Endothelial cell of umbilical vein (primary cell): Measurements from ENCODE around the gene GABPB2. TPM values are rescaled to one million over a fixed set of nuclear protein-coding genes. Genes with fewer than 3 reads are reported as not detected.

Experiments
- BruUV-seq: library from RNA; stranded (reverse); fragments of 400-500 nt; replicated peaks from 2 replicates; lab custom pipeline; 2021; lab: Mats Ljungman, UMichigan
- CTCF ChIA-PET: fragments of 300-600, 350-600 bp; sonication (Branson Sonifier 250); formaldehyde crosslinking; loops from one replicate; lab custom pipeline; 2021; ENCODE audit warnings: antibody characterized with exemption, inconsistent platforms; lab: Charles Lee
- POLR2A ChIA-PET: fragments of 300-600, 350-600 bp; sonication (Branson Sonifier 250); formaldehyde crosslinking; loops from one replicate; lab custom pipeline; 2021; ENCODE audit warnings: antibody characterized with exemption, inconsistent platforms; lab: Charles Lee
- DNase-seq: peaks from one replicate; pipeline ENCODE4 v3.0.0-alpha.2; 2011; ENCODE audit warnings: low read depth, low spot score
- FAIRE-seq: peaks from 2 replicates; lab custom pipeline; 2011; peaks lifted over from hg19 to GRCh38; lab: Jason Lieb, UNC
- H2AFZ ChIP-seq: 2 replicates; pipeline ENCODE4 v1.6.0; 2012; ENCODE audit warnings: low read depth, low read length, control low read depth, inconsistent platforms
- H3K27ac ChIP-seq: 2 replicates; pipeline ENCODE4 v1.5.1; 2011; ENCODE audit warnings: low read depth, mild to moderate bottlenecking, control low read depth, low read length, moderate library complexity; ENCODE audit not compliant: insufficient read depth
- H3K27me3 ChIP-seq, 2 experiments: 2 replicates each; pipeline versions ENCODE4 v1.6.0 to v1.6.1; 2011; ENCODE audit warnings: low read length in 2 of 2, mixed read lengths in 1 of 2; ENCODE audit not compliant: control insufficient read depth in 2 of 2, insufficient read depth in 2 of 2
- H3K36me3 ChIP-seq, 2 experiments: 2 replicates in 1 of 2; 3 replicates in 1 of 2; pipeline ENCODE4 v1.5.1; 2011; ENCODE audit warnings: low read length in 2 of 2, mild to moderate bottlenecking in 1 of 2, moderate library complexity in 1 of 2; ENCODE audit not compliant: control insufficient read depth in 2 of 2, insufficient read depth in 2 of 2; ENCODE audit errors: extremely low read depth in 1 of 2
- H3K4me1 ChIP-seq: 3 replicates; pipeline ENCODE4 v1.5.1; 2011; ENCODE audit warnings: mild to moderate bottlenecking, low read length; ENCODE audit not compliant: control insufficient read depth, insufficient read depth; ENCODE audit errors: extremely low read depth
- H3K4me2 ChIP-seq: 2 replicates; pipeline ENCODE4 v1.6.1; 2011; ENCODE audit warnings: low read length, control low read depth, mixed read lengths; ENCODE audit not compliant: insufficient read depth
- H3K4me3 ChIP-seq, 3 experiments: fragments of 200-600 bp in 1 of 3; sonication (generic), shearing (Covaris generic) in 1 of 3; replicated peaks in 1 of 3; 2 replicates each; pipeline ENCODE4 v1.5.1; 2011 to 2016; ENCODE audit warnings: control low read depth in 3 of 3, low read length in 3 of 3, mild to moderate bottlenecking in 2 of 3, inconsistent platforms in 1 of 3, low read depth in 1 of 3, moderate library complexity in 1 of 3; ENCODE audit not compliant: insufficient read depth in 1 of 3
- H3K79me2 ChIP-seq: 2 replicates; pipeline ENCODE4 v1.6.0; 2012; ENCODE audit warnings: low read length, inconsistent platforms; ENCODE audit not compliant: control insufficient read depth, insufficient read depth
- H3K9ac ChIP-seq: replicated peaks from 2 replicates; pipeline ENCODE3; 2011; ENCODE audit warnings: low read length, control low read depth; ENCODE audit not compliant: insufficient read depth; ENCODE audit errors: extremely low read depth
- H3K9me1 ChIP-seq: replicated peaks from 3 replicates; pipeline ENCODE4 v1.6.0; 2011; ENCODE audit warnings: mild to moderate bottlenecking, low read length; ENCODE audit not compliant: control insufficient read depth, insufficient read depth; ENCODE audit errors: extremely low read depth
- H3K9me3 ChIP-seq: replicated peaks from 2 replicates; pipeline ENCODE4 v1.5.1; 2012; ENCODE audit warnings: low read length, inconsistent platforms; ENCODE audit not compliant: control insufficient read depth, insufficient read depth
- H4K20me1 ChIP-seq: replicated peaks from 2 replicates; pipeline ENCODE3; 2011; ENCODE audit warnings: mild to moderate bottlenecking, low read length; ENCODE audit not compliant: control insufficient read depth, insufficient read depth; ENCODE audit errors: extremely low read depth
- EZH2 ChIP-seq: IDR thresholded peaks from 2 replicates; pipeline ENCODE4 v1.6.1; 2012; ENCODE audit warnings: borderline replicate concordance, low read depth, mild to moderate bottlenecking, moderate library complexity, low read length, inconsistent platforms; ENCODE audit not compliant: severe bottlenecking
- FOS ChIP-seq: IDR thresholded peaks from 2 replicates; pipeline ENCODE4 v1.6.1; 2011; ENCODE audit warnings: mild to moderate bottlenecking, low read length, moderate library complexity, borderline replicate concordance; ENCODE audit not compliant: insufficient read depth
- GATA2 ChIP-seq: IDR thresholded peaks from 2 replicates; pipeline ENCODE4 v1.7.0; 2011; ENCODE audit warnings: low read depth, mild to moderate bottlenecking, moderate library complexity, mixed read lengths, low read length; ENCODE audit not compliant: insufficient read length, insufficient read depth
- JUN ChIP-seq: IDR thresholded peaks from 2 replicates; pipeline ENCODE4 v1.6.1; 2011; ENCODE audit warnings: borderline replicate concordance, low read depth; ENCODE audit not compliant: insufficient read length, insufficient read depth
- MYC ChIP-seq: IDR thresholded peaks from one replicate; pipeline ENCODE4 v1.6.1; 2011; ENCODE audit warnings: mild to moderate bottlenecking, low read depth, low read length
- POLR2A ChIP-seq: IDR thresholded peaks from 2 replicates; pipeline ENCODE4 v1.6.1; 2012; ENCODE audit warnings: low read depth, mild to moderate bottlenecking, control low read depth, low read length
- POLR2AphosphoS5 ChIP-seq: IDR thresholded peaks from 2 replicates; pipeline ENCODE4 v1.6.1; 2012; ENCODE audit warnings: low read depth, mild to moderate bottlenecking, control low read depth, low read length, moderate library complexity; ENCODE audit not compliant: insufficient read depth
- dilution Hi-C: fragments of 300-500 bp; cut with MboI; formaldehyde crosslinking; loops from one replicate; pipeline ENCODE4 v1.15.0; 2019; ENCODE audit warnings: low sequenced_read_pairs; ENCODE audit not compliant: extremely low pct_ligation_motif_present
- intact Hi-C: fragments of 100-400 bp; cut with micrococcal nuclease; formaldehyde crosslinking; loops from one replicate; pipeline ENCODE4 v1.10.0; 2022
- polyA plus RNA-seq, 4 experiments: library from polyadenylated mRNA; depleted of rRNA in 3 of 4; stranded (reverse) in 3 of 4; unstranded in 1 of 4; fragments of >200 nt; gene quantifications; 2 replicates each; pipeline versions ENCODE4 v1.2.1 to v1.2.3, GENCODE V29; 2011 to 2012; ENCODE audit warnings: missing spikeins in 1 of 4
- total RNA-seq: library from RNA; stranded (reverse); gene quantifications from 2 replicates; pipeline ENCODE4 v1.2.3, GENCODE V29; 2021
- TF ChIP-seq, protein P1 (sequence below): IDR thresholded peaks from 2 replicates; pipeline ENCODE4 v1.6.1; 2011; ENCODE audit not compliant: insufficient read depth, insufficient read length
- TF ChIP-seq, protein P2 (sequence below), 2 donors: IDR thresholded peaks; 1 replicate in 1 of 2; 2 replicates in 1 of 2; pipeline ENCODE4 v1.5.1; 2011; ENCODE audit warnings: low read length in 2 of 2, mild to moderate bottlenecking in 2 of 2, moderate library complexity in 2 of 2, control low read depth in 1 of 2, inconsistent platforms in 1 of 2, low read depth in 1 of 2; ENCODE audit not compliant: insufficient read depth in 1 of 2; ENCODE audit errors: extremely low read depth in 1 of 2

GABPB2 gene
- total and polyA plus RNA-seq, 2 donors (not counting 3 experiments of a cell fraction or from before 2014, with no cell fraction given): 2.6 to 4.3 TPM

DNA sequence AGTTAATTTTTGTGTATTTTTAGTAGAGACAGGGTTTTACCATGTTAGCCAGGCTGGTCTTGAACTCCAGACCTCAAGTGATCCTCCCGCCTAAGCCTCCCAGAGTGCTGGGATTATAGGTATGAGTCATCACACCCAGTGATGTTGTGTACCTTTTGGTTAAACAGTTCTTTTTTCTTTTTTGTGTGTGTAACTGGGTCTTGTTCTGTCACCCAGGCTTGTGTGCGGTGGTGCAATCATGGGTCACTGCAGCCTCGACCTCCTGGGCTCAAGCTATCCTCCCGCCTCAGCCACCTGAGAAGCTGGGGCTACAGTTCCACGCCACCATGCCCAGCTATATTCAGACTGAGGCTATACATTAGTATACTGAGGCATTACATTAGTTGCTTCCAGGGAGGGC lies 37.8 kb downstream of the GABPB2 start:
- H3K4me2 ChIP-seq: no peak overlapping the region
- H3K36me3 ChIP-seq: no peaks in the 10 kb centered on the region
- TF ChIP-seq, protein P1, sequence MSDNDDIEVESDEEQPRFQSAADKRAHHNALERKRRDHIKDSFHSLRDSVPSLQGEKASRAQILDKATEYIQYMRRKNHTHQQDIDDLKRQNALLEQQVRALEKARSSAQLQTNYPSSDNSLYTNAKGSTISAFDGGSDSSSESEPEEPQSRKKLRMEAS: no peak
- TF ChIP-seq GATA2 (no peak), JUN (no peak), POLR2AphosphoS5 (no peak), MYC (no peak), POLR2A (no peak), EZH2 (no peak), FOS (no peak)
- TF ChIP-seq, protein P2, sequence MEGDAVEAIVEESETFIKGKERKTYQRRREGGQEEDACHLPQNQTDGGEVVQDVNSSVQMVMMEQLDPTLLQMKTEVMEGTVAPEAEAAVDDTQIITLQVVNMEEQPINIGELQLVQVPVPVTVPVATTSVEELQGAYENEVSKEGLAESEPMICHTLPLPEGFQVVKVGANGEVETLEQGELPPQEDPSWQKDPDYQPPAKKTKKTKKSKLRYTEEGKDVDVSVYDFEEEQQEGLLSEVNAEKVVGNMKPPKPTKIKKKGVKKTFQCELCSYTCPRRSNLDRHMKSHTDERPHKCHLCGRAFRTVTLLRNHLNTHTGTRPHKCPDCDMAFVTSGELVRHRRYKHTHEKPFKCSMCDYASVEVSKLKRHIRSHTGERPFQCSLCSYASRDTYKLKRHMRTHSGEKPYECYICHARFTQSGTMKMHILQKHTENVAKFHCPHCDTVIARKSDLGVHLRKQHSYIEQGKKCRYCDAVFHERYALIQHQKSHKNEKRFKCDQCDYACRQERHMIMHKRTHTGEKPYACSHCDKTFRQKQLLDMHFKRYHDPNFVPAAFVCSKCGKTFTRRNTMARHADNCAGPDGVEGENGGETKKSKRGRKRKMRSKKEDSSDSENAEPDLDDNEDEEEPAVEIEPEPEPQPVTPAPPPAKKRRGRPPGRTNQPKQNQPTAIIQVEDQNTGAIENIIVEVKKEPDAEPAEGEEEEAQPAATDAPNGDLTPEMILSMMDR (IDR thresholded peaks at IDR 0.05; ENCODE audit: extremely low read depth in 1 of 2, insufficient read depth in 1 of 2, low read depth in 1 of 2, low read length in 2 of 2): no peak
- H3K27ac ChIP-seq: no peak overlapping the region
- no peak overlapping the region for H2AFZ ChIP-seq
- H3K9me1 ChIP-seq: no peaks in the 10 kb centered on the region
- H3K9me3 ChIP-seq: no peaks in the 10 kb centered on the region
- peaks cover 10% of the 10 kb centered on the region for H3K4me1 ChIP-seq
- FAIRE-seq: no peak
- no peak for DNase-seq
- no peaks in the 10 kb centered on the region for H3K79me2 ChIP-seq
- no peaks in the 10 kb centered on the region for H4K20me1 ChIP-seq
- no peak overlapping the region for H3K9ac ChIP-seq
- ChIA-PET POLR2A (no interaction called here), CTCF (interaction anchor here (1.1 to 1.2 kb wide), 2 partner anchors 9 to 102 kb away, joined by 3 to 5 read pairs; partner anchors contain the start of gene MINDY1)
- dilution Hi-C loops: no loop called here
- H3K27me3 ChIP-seq: no peaks in the 10 kb centered on the region
- intact Hi-C loops: loop anchor here (10.0 kb wide), 1 partner anchor 236 kb away; the partner anchor contains the start of gene RFX5
- H3K4me3 ChIP-seq: no peak overlapping the region
- BruUV-seq: no TSS peak
